Measurements from ENCODE around the gene PRDX3. TPM values are rescaled to one million over a fixed set of nuclear protein-coding genes. Genes with fewer than 3 reads are reported as not detected.
A peak's percentile ranks its signal among the peaks of the same experiment; 100 is the strongest.
"Not testable (repeated sequence)": the region's sequence is repeated elsewhere in the genome, so short reads cannot be mapped to it uniquely, and the experiment has no call there.

Gene PRDX3
- polyA plus RNA-seq, 4 donors = 134 to 222 (median 200) TPM

GRCh38 chr10:119149729-119150128 is 28.9 kb downstream of the PRDX3 start:
- 87 to 89% (median 88%) methylated on average over 13 of the region's 13 CpGs for WGBS, 3 donors
- no peak for DNase-seq
- H3K27me3 ChIP-seq (ENCODE audit: control insufficient read depth in 3 of 3, insufficient read depth in 3 of 3, low read length in 3 of 3) = no peaks in the 10 kb centered on the region
- H3K4me3 ChIP-seq (ENCODE audit: low read depth in 1 of 3, low read length in 3 of 3) = no peak overlapping the region
- no peaks in the 10 kb centered on the region for H3K4me1 ChIP-seq (ENCODE audit: control insufficient read depth in 3 of 3, insufficient read depth in 2 of 3, low read depth in 1 of 3, low read length in 2 of 3)
- peaks cover 5 to 77% (median 9%) of the 10 kb centered on the region in 3 donors for H3K36me3 ChIP-seq (ENCODE audit: control insufficient read depth in 3 of 3, insufficient read depth in 2 of 3, low read depth in 1 of 3, low read length in 3 of 3)
- FAIRE-seq = no peak
- no peak overlapping the region for H3K27ac ChIP-seq (ENCODE audit: low read depth in 1 of 3, low read length in 2 of 3)
- H3K9me3 ChIP-seq (ENCODE audit: control insufficient read depth in 2 of 2, insufficient read depth in 1 of 2, low read depth in 1 of 2, low read length in 1 of 2) = no peaks in the 10 kb centered on the region

- FAIRE-seq = no peak
- no peaks in the 10 kb centered on the region for H3K27me3 ChIP-seq (ENCODE audit: control insufficient read depth in 3 of 3, insufficient read depth in 3 of 3, low read length in 3 of 3)
- no peaks in the 10 kb centered on the region for H3K9me3 ChIP-seq (ENCODE audit: control insufficient read depth in 2 of 2, insufficient read depth in 1 of 2, low read depth in 1 of 2, low read length in 1 of 2)
- no peak overlapping the region for H3K27ac ChIP-seq (ENCODE audit: low read depth in 1 of 3, low read length in 2 of 3)
- DNase-seq = peak in 1 of 2 donors; percentile 19
- H3K4me3 ChIP-seq (ENCODE audit: low read depth in 1 of 3, low read length in 3 of 3) = no peak overlapping the region
- no peaks in the 10 kb centered on the region for H3K4me1 ChIP-seq (ENCODE audit: control insufficient read depth in 3 of 3, insufficient read depth in 2 of 3, low read depth in 1 of 3, low read length in 2 of 3)
- H3K36me3 ChIP-seq (ENCODE audit: control insufficient read depth in 3 of 3, insufficient read depth in 2 of 3, low read depth in 1 of 3, low read length in 3 of 3) = peaks cover 4 to 72% (median 7%) of the 10 kb centered on the region in 3 donors
- 91 to 96% (median 95%) methylated on average over 8 of the region's 8 CpGs for WGBS, 3 donors
Observed at GRCh38 chr10:119149157-119149556, 29.5 kb downstream of the PRDX3 start.

GRCh38 chr10:119143657-119144056 is 35.0 kb downstream of the PRDX3 start:
- Histone ChIP-seq H3K36me3 (ENCODE audit: control insufficient read depth in 3 of 3, insufficient read depth in 2 of 3, low read depth in 1 of 3, low read length in 3 of 3) (peaks cover 2 to 69% (median 2%) of the 10 kb centered on the region in 3 donors), H3K4me3 (ENCODE audit: low read depth in 1 of 3, low read length in 3 of 3) (no peak overlapping the region), H3K4me1 (ENCODE audit: control insufficient read depth in 3 of 3, insufficient read depth in 2 of 3, low read depth in 1 of 3, low read length in 2 of 3) (peaks cover 0 to 3% (median 0%) of the 10 kb centered on the region in 3 donors), H3K27ac (ENCODE audit: low read depth in 1 of 3, low read length in 2 of 3) (no peak overlapping the region), H3K9me3 (ENCODE audit: control insufficient read depth in 2 of 2, insufficient read depth in 1 of 2, low read depth in 1 of 2, low read length in 1 of 2) (no peaks in the 10 kb centered on the region), H3K27me3 (ENCODE audit: control insufficient read depth in 3 of 3, insufficient read depth in 3 of 3, low read length in 3 of 3) (no peaks in the 10 kb centered on the region)
- DNase-seq (no peak), FAIRE-seq (no peak)
- 85 to 96% (median 94%) methylated on average over 10 of the region's 10 CpGs for WGBS, 3 donors

- Histone ChIP-seq H3K36me3 (ENCODE audit: control insufficient read depth in 3 of 3, insufficient read depth in 2 of 3, low read depth in 1 of 3, low read length in 3 of 3) (peaks cover 2 to 53% (median 4%) of the 10 kb centered on the region in 3 donors), H3K9me3 (ENCODE audit: control insufficient read depth in 2 of 2, insufficient read depth in 1 of 2, low read depth in 1 of 2, low read length in 1 of 2) (no peaks in the 10 kb centered on the region), H3K27me3 (ENCODE audit: control insufficient read depth in 3 of 3, insufficient read depth in 3 of 3, low read length in 3 of 3) (no peaks in the 10 kb centered on the region), H3K4me1 (ENCODE audit: control insufficient read depth in 3 of 3, insufficient read depth in 2 of 3, low read depth in 1 of 3, low read length in 2 of 3) (peaks cover 0 to 3% (median 0%) of the 10 kb centered on the region in 3 donors), H3K27ac (ENCODE audit: low read depth in 1 of 3, low read length in 2 of 3) (no peak overlapping the region), H3K4me3 (ENCODE audit: low read depth in 1 of 3, low read length in 3 of 3) (no peak overlapping the region)
- FAIRE-seq (no peak), DNase-seq (no peak)
- 91 to 94% (median 91%) methylated on average over 21 of the region's 21 CpGs for WGBS, 3 donors
Observed at GRCh38 chr10:119140603-119141245, 37.9 kb downstream of the PRDX3 start.

- no peak overlapping the region for H3K4me3 ChIP-seq (ENCODE audit: low read depth in 1 of 3, low read length in 3 of 3)
- no peak for FAIRE-seq
- H3K27ac ChIP-seq (ENCODE audit: low read depth in 1 of 3, low read length in 2 of 3) = no peak overlapping the region
- peaks cover 0 to 3% (median 0%) of the 10 kb centered on the region in 3 donors for H3K4me1 ChIP-seq (ENCODE audit: control insufficient read depth in 3 of 3, insufficient read depth in 2 of 3, low read depth in 1 of 3, low read length in 2 of 3)
- H3K27me3 ChIP-seq (ENCODE audit: control insufficient read depth in 3 of 3, insufficient read depth in 3 of 3, low read length in 3 of 3) = no peaks in the 10 kb centered on the region
- peak; percentile 23 to 44 for DNase-seq
- WGBS, 3 donors = 79 to 86% (median 82%) methylated on average over 13 of the region's 13 CpGs
- no peaks in the 10 kb centered on the region for H3K9me3 ChIP-seq (ENCODE audit: control insufficient read depth in 2 of 2, insufficient read depth in 1 of 2, low read depth in 1 of 2, low read length in 1 of 2)
- H3K36me3 ChIP-seq (ENCODE audit: control insufficient read depth in 3 of 3, insufficient read depth in 2 of 3, low read depth in 1 of 3, low read length in 3 of 3) = peaks cover 2 to 53% (median 4%) of the 10 kb centered on the region in 3 donors
Observed at GRCh38 chr10:119139464-119140067, 39.0 kb downstream of the PRDX3 start.

GRCh38 chr10:119138346-119139306 is 40.0 kb downstream of the PRDX3 start:
- H3K27me3 ChIP-seq (ENCODE audit: control insufficient read depth in 3 of 3, insufficient read depth in 3 of 3, low read length in 3 of 3) = no peaks in the 10 kb centered on the region
- no peak for FAIRE-seq
- peaks cover 0 to 3% (median 0%) of the 10 kb centered on the region in 3 donors for H3K4me1 ChIP-seq (ENCODE audit: control insufficient read depth in 3 of 3, insufficient read depth in 2 of 3, low read depth in 1 of 3, low read length in 2 of 3)
- 92 to 95% (median 94%) methylated on average over 14 to 16 of the region's 16 CpGs for WGBS, 3 donors
- no peak overlapping the region for H3K4me3 ChIP-seq (ENCODE audit: low read depth in 1 of 3, low read length in 3 of 3)
- H3K9me3 ChIP-seq (ENCODE audit: control insufficient read depth in 2 of 2, insufficient read depth in 1 of 2, low read depth in 1 of 2, low read length in 1 of 2) = no peaks in the 10 kb centered on the region
- peaks cover 2 to 58% (median 4%) of the 10 kb centered on the region in 3 donors for H3K36me3 ChIP-seq (ENCODE audit: control insufficient read depth in 3 of 3, insufficient read depth in 2 of 3, low read depth in 1 of 3, low read length in 3 of 3)
- no peak for DNase-seq
- no peak overlapping the region for H3K27ac ChIP-seq (ENCODE audit: low read depth in 1 of 3, low read length in 2 of 3)

GRCh38 chr10:119137878-119138277 is 40.7 kb downstream of the PRDX3 start:
- H3K4me3 ChIP-seq (ENCODE audit: low read depth in 1 of 3, low read length in 3 of 3); H3K9me3 ChIP-seq (ENCODE audit: control insufficient read depth in 2 of 2, insufficient read depth in 1 of 2, low read depth in 1 of 2, low read length in 1 of 2); FAIRE-seq; H3K4me1 ChIP-seq (ENCODE audit: control insufficient read depth in 3 of 3, insufficient read depth in 2 of 3, low read depth in 1 of 3, low read length in 2 of 3); DNase-seq; H3K27ac ChIP-seq (ENCODE audit: low read depth in 1 of 3, low read length in 2 of 3); H3K27me3 ChIP-seq (ENCODE audit: control insufficient read depth in 3 of 3, insufficient read depth in 3 of 3, low read length in 3 of 3): not testable (repeated sequence)
- 78 to 81% (median 79%) methylated on average over 8 of the region's 8 CpGs for WGBS, 3 donors
- H3K36me3 ChIP-seq (ENCODE audit: control insufficient read depth in 3 of 3, insufficient read depth in 2 of 3, low read depth in 1 of 3, low read length in 3 of 3) = peaks cover 4 to 59% (median 6%) of the 10 kb centered on the region in 3 donors

- Histone ChIP-seq H3K36me3 (ENCODE audit: control insufficient read depth in 3 of 3, insufficient read depth in 2 of 3, low read depth in 1 of 3, low read length in 3 of 3) (peaks cover 4 to 62% (median 6%) of the 10 kb centered on the region in 3 donors), H3K27ac (ENCODE audit: low read depth in 1 of 3, low read length in 2 of 3) (peak overlapping the region in 1 of 3 donors; percentile 38)
Observed at GRCh38 chr10:119136084-119136483, 42.5 kb downstream of the PRDX3 start.

More at GRCh38 chr10:119136084-119136483, 42.5 kb downstream of the PRDX3 start:
- Histone ChIP-seq H3K27me3 (ENCODE audit: control insufficient read depth in 3 of 3, insufficient read depth in 3 of 3, low read length in 3 of 3) (no peaks in the 10 kb centered on the region), H3K4me3 (ENCODE audit: low read depth in 1 of 3, low read length in 3 of 3) (no peak overlapping the region), H3K9me3 (ENCODE audit: control insufficient read depth in 2 of 2, insufficient read depth in 1 of 2, low read depth in 1 of 2, low read length in 1 of 2) (no peaks in the 10 kb centered on the region), H3K4me1 (ENCODE audit: control insufficient read depth in 3 of 3, insufficient read depth in 2 of 3, low read depth in 1 of 3, low read length in 2 of 3) (no peaks in the 10 kb centered on the region)
- DNase-seq (no peak), FAIRE-seq (no peak)
- 83 to 91% (median 91%) methylated on average over 7 of the region's 7 CpGs for WGBS, 3 donors
